Hepatocyte (in vitro differentiated cells): Measurements from ENCODE around the gene GIMAP4. TPM values are rescaled to one million over a fixed set of nuclear protein-coding genes. Genes with fewer than 3 reads are reported as not detected.

Experiments used
- DNase-seq: peaks from one replicate; pipeline ENCODE4 v3.0.0-alpha.2; 2016; ENCODE audit warnings: low spot score
- H2AFZ ChIP-seq: fragments of 200-600 bp; sonication (generic); 2 replicates; pipeline ENCODE4 v1.6.0; 2016; ENCODE audit warnings: antibody characterized with exemption, mild to moderate bottlenecking
- H3K27ac ChIP-seq: fragments of 200-600 bp; sonication (generic); 2 replicates; pipeline ENCODE4 v1.5.1; 2016; ENCODE audit warnings: mild to moderate bottlenecking
- H3K27me3 ChIP-seq: fragments of 200-600 bp; sonication (generic); 2 replicates; pipeline ENCODE4 v1.6.1; 2016
- H3K36me3 ChIP-seq: fragments of 200-600 bp; sonication (generic); replicated peaks from 2 replicates; pipeline ENCODE4 v1.5.1; 2016; ENCODE audit warnings: low read depth; ENCODE audit not compliant: insufficient read depth
- H3K4me1 ChIP-seq: fragments of 200-600 bp; sonication (generic); 2 replicates; pipeline ENCODE4 v1.5.1; 2016; ENCODE audit warnings: mild to moderate bottlenecking, moderate library complexity; ENCODE audit not compliant: insufficient read depth
- H3K4me2 ChIP-seq: fragments of 200-600 bp; sonication (generic); 2 replicates; pipeline ENCODE4 v1.6.0; 2016
- H3K4me3 ChIP-seq: fragments of 200-600 bp; sonication (generic); 2 replicates; pipeline ENCODE4 v1.5.1; 2016; ENCODE audit warnings: mild to moderate bottlenecking
- H3K79me2 ChIP-seq: fragments of 200-600 bp; sonication (generic); 2 replicates; pipeline ENCODE4 v1.6.0; 2017; ENCODE audit warnings: mild to moderate bottlenecking
- H3K9me2 ChIP-seq: fragments of 200-600 bp; sonication (generic); replicated peaks from 2 replicates; pipeline ENCODE4 v1.6.0; 2017; ENCODE audit warnings: mild to moderate bottlenecking; ENCODE audit not compliant: insufficient read depth
- H3K9me3 ChIP-seq: fragments of 200-600 bp; sonication (generic); 2 replicates; pipeline ENCODE4 v1.5.1; 2016; ENCODE audit warnings: low read depth, mild to moderate bottlenecking
- H4K20me1 ChIP-seq: fragments of 200-600 bp; sonication (generic); 2 replicates; pipeline ENCODE4 v1.6.0; 2016; ENCODE audit warnings: mild to moderate bottlenecking; ENCODE audit not compliant: insufficient read depth, poor library complexity, severe bottlenecking
- EZH2 ChIP-seq: fragments of 200-600 bp; sonication (generic); IDR thresholded peaks from 2 replicates; pipeline ENCODE4 v1.6.1; 2016; ENCODE audit warnings: antibody characterized with exemption, mild to moderate bottlenecking, borderline replicate concordance
- EZH2phosphoT487 ChIP-seq: fragments of 200-600 bp; sonication (generic); IDR thresholded peaks from one replicate; pipeline ENCODE4 v1.6.1; 2018; ENCODE audit warnings: antibody characterized with exemption, mild to moderate bottlenecking, low read depth, moderate library complexity; ENCODE audit not compliant: unreplicated experiment, severe bottlenecking
- WGBS: methylation state at CpG from one replicate; pipeline ENCODE4 v1.1.6; 2016; ENCODE audit warnings: low lambda C conversion rate; ENCODE audit errors: missing lambda C conversion rate; 5-methylcytosine and 5-hydroxymethylcytosine counted together
- polyA plus RNA-seq: library from polyadenylated mRNA; unstranded; fragments of >200 nt; fragmentation: Nextera tagmentation; extraction: Ambion mirVana; gene quantifications from 2 replicates; pipeline ENCODE4 v1.2.1, GENCODE V29; 2016
- total RNA-seq: library from RNA; depleted of rRNA; stranded (reverse); fragments of >200 nt; gene quantifications from 2 replicates; pipeline ENCODE4 v1.2.3, GENCODE V29; 2014
- TF ChIP-seq, protein P1 (sequence below): fragments of 200-600 bp; sonication (generic); IDR thresholded peaks from 2 replicates; pipeline ENCODE4 v1.5.1; 2016; ENCODE audit warnings: antibody characterized with exemption, mild to moderate bottlenecking; ENCODE audit not compliant: poor library complexity

GIMAP4 gene
- total and polyA plus RNA-seq, 2 experiments from 2014 or later = 0.63 TPM; not detected in 1

- H4K20me1 ChIP-seq = no peaks in the 10 kb centered on the region
- H3K4me3 ChIP-seq = no peak overlapping the region
- no peak overlapping the region for H3K27ac ChIP-seq
- no peaks in the 10 kb centered on the region for H3K9me3 ChIP-seq
- no peak for TF ChIP-seq EZH2phosphoT487
- no peak for TF ChIP-seq EZH2
- TF ChIP-seq, protein P1, sequence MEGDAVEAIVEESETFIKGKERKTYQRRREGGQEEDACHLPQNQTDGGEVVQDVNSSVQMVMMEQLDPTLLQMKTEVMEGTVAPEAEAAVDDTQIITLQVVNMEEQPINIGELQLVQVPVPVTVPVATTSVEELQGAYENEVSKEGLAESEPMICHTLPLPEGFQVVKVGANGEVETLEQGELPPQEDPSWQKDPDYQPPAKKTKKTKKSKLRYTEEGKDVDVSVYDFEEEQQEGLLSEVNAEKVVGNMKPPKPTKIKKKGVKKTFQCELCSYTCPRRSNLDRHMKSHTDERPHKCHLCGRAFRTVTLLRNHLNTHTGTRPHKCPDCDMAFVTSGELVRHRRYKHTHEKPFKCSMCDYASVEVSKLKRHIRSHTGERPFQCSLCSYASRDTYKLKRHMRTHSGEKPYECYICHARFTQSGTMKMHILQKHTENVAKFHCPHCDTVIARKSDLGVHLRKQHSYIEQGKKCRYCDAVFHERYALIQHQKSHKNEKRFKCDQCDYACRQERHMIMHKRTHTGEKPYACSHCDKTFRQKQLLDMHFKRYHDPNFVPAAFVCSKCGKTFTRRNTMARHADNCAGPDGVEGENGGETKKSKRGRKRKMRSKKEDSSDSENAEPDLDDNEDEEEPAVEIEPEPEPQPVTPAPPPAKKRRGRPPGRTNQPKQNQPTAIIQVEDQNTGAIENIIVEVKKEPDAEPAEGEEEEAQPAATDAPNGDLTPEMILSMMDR = no peak
- no peaks in the 10 kb centered on the region for H3K27me3 ChIP-seq
- H3K4me1 ChIP-seq = no peaks in the 10 kb centered on the region
- no peak overlapping the region for H2AFZ ChIP-seq
- H3K79me2 ChIP-seq = no peaks in the 10 kb centered on the region
- DNase-seq = no peak
- no peak overlapping the region for H3K4me2 ChIP-seq
- 39% methylated on average over 4 of the region's 4 CpGs for whole genome bisulfite sequencing
- H3K9me2 ChIP-seq = no peaks in the 10 kb centered on the region
- H3K36me3 ChIP-seq = no peaks in the 10 kb centered on the region
These were observed 10.6 kb upstream of the GIMAP4 start for GRCh38 chr7:150556521-150557138.

DNA sequence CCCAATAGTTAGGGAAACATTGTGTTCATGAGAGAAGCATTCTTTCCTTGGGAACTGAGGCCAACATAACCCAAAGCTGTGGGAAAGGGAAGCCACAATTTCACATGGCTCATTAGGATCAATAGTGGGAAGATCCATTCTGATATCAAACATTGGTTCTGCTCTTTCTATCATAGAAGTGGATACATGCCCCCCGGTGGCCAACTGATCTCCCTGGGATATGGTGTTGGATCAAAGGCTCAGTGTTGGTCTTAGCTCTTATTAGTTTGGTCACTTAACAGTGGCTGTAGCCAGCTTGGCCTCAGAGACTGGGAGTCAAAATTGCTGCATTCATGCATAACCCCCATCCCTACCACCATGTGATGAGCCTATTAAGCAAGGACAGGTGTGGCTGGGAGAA, 6.7 kb upstream of the GIMAP4 start:
- Histone ChIP-seq H3K36me3 (no peaks in the 10 kb centered on the region), H3K27me3 (no peaks in the 10 kb centered on the region), H3K9me2 (no peaks in the 10 kb centered on the region), H3K4me3 (no peak overlapping the region), H3K27ac (no peak overlapping the region), H3K79me2 (no peaks in the 10 kb centered on the region), H3K4me2 (no peak overlapping the region), H2AFZ (no peak overlapping the region), H3K4me1 (no peaks in the 10 kb centered on the region), H4K20me1 (no peaks in the 10 kb centered on the region), H3K9me3 (no peaks in the 10 kb centered on the region)
- WGBS = 0% methylated on average over 1 of the region's 1 CpG
- TF ChIP-seq EZH2 (no peak), EZH2phosphoT487 (no peak)
- TF ChIP-seq, protein P1 = no peak
- no peak for DNase-seq

GRCh38 chr7:150562919-150563318, 4.3 kb upstream of the GIMAP4 start:
- no peak overlapping the region for H2AFZ ChIP-seq
- no peaks in the 10 kb centered on the region for H3K9me3 ChIP-seq
- no peaks in the 10 kb centered on the region for H3K79me2 ChIP-seq
- no peak for DNase-seq
- WGBS = 63% methylated on average over 2 of the region's 2 CpGs
- no peaks in the 10 kb centered on the region for H3K9me2 ChIP-seq
- no peaks in the 10 kb centered on the region for H3K4me1 ChIP-seq
- TF ChIP-seq, protein P1 = no peak
- TF ChIP-seq EZH2phosphoT487 = no peak
- TF ChIP-seq EZH2 = no peak
- no peaks in the 10 kb centered on the region for H4K20me1 ChIP-seq
- no peaks in the 10 kb centered on the region for H3K36me3 ChIP-seq
- H3K27me3 ChIP-seq = no peaks in the 10 kb centered on the region
- no peak overlapping the region for H3K27ac ChIP-seq
- H3K4me2 ChIP-seq = no peak overlapping the region
- H3K4me3 ChIP-seq = no peak overlapping the region

GRCh38 chr7:150564006-150564405, 3.2 kb upstream of the GIMAP4 start:
- TF ChIP-seq, protein P1 = no peak
- no peak for TF ChIP-seq EZH2phosphoT487
- no peak for TF ChIP-seq EZH2
- WGBS = 57% methylated on average over 5 of the region's 5 CpGs
- H3K27ac ChIP-seq = no peak overlapping the region
- H3K4me3 ChIP-seq = no peak overlapping the region
- H3K4me2 ChIP-seq = no peak overlapping the region
- no peaks in the 10 kb centered on the region for H3K79me2 ChIP-seq
- H2AFZ ChIP-seq = no peak overlapping the region
- no peaks in the 10 kb centered on the region for H3K4me1 ChIP-seq
- H3K9me3 ChIP-seq = no peaks in the 10 kb centered on the region
- H3K9me2 ChIP-seq = no peaks in the 10 kb centered on the region
- DNase-seq = no peak
- H3K27me3 ChIP-seq = no peaks in the 10 kb centered on the region
- no peaks in the 10 kb centered on the region for H4K20me1 ChIP-seq
- H3K36me3 ChIP-seq = no peaks in the 10 kb centered on the region
